Parathyroid adenoma (tissue), 2 donors: ENCODE data around the gene SFTPA2.
"Not testable (repeated sequence)": the region's sequence is repeated elsewhere in the genome, so short reads cannot be mapped to it uniquely, and the experiment has no call there.

Source experiments
- H2AFZ ChIP-seq: fragments of 300-600 bp; sonication (generic); one replicate; pipeline ENCODE4 v1.7.0; 2017; ENCODE audit warnings: antibody characterized with exemption, mild to moderate bottlenecking
- H3K27ac ChIP-seq: fragments of 300-600 bp; sonication (generic); one replicate; pipeline ENCODE4 v1.7.0; 2017
- H3K27me3 ChIP-seq: fragments of 300-600 bp; sonication (generic); one replicate; pipeline ENCODE4 v1.7.0; 2017; ENCODE audit warnings: low read length; ENCODE audit not compliant: control insufficient read depth, insufficient read depth
- H3K36me3 ChIP-seq: fragments of 300-600 bp; sonication (generic); one replicate; pipeline ENCODE4 v1.7.0; 2017; ENCODE audit warnings: low read length; ENCODE audit not compliant: control insufficient read depth, insufficient read depth
- H3K4me1 ChIP-seq: fragments of 300-600 bp; sonication (generic); one replicate; pipeline ENCODE4 v1.7.0; 2017; ENCODE audit warnings: control low read depth
- H3K4me2 ChIP-seq: fragments of 300-600 bp; sonication (generic); one replicate; pipeline ENCODE4 v1.7.0; 2017; ENCODE audit warnings: low read length
- H3K4me3 ChIP-seq: fragments of 300-600 bp; sonication (generic); one replicate; pipeline ENCODE4 v1.7.0; 2017; ENCODE audit warnings: low read depth, low read length
- H3K79me2 ChIP-seq: fragments of 300-600 bp; sonication (generic); one replicate; pipeline ENCODE4 v1.7.0; 2017; ENCODE audit warnings: control low read depth
- H3K9ac ChIP-seq: fragments of 300-600 bp; sonication (generic); one replicate; pipeline ENCODE4 v1.7.0; 2017; ENCODE audit warnings: mild to moderate bottlenecking
- H3K9me3 ChIP-seq: fragments of 300-600 bp; sonication (generic); one replicate; pipeline ENCODE4 v1.7.0; 2017; ENCODE audit warnings: low read length; ENCODE audit not compliant: control insufficient read depth
- TF ChIP-seq, protein P1 (sequence below): fragments of 300-600 bp; sonication (generic); IDR thresholded peaks from one replicate; pipeline ENCODE4 v1.7.0; 2017; ENCODE audit warnings: antibody characterized with exemption, mild to moderate bottlenecking
- donor health status: primary hyperparathyroidism.

The SFTPA2 gene

DNA sequence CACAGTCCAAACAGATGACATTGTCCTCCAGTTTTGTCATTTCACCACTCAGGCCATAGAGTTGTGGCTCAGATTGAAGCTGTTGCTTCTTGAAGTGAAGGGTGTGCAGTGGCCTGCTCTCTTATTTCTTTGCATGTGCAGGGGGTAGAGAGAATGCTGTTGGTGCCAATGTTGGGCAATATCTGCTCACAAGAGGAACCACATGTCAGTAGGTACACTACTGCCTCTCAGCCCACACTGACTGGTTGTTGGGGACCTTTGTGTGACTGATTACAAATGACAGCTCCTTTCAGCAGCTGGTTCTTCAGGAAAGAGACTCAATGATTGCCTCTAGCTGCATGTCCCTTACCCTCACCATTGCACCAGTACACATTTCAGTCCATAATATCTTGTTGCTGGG, 28.6 kb upstream of the SFTPA2 start:
- Histone ChIP-seq H3K9me3 (no peaks in the 10 kb centered on the region), H3K27ac (no peak overlapping the region), H3K4me2 (no peak overlapping the region), H2AFZ (no peak overlapping the region), H3K4me1 (no peaks in the 10 kb centered on the region), H3K79me2 (no peaks in the 10 kb centered on the region), H3K27me3 (no peaks in the 10 kb centered on the region), H3K9ac (no peak overlapping the region), H3K4me3 (no peak overlapping the region), H3K36me3 (no peaks in the 10 kb centered on the region)
- TF ChIP-seq, protein P1, sequence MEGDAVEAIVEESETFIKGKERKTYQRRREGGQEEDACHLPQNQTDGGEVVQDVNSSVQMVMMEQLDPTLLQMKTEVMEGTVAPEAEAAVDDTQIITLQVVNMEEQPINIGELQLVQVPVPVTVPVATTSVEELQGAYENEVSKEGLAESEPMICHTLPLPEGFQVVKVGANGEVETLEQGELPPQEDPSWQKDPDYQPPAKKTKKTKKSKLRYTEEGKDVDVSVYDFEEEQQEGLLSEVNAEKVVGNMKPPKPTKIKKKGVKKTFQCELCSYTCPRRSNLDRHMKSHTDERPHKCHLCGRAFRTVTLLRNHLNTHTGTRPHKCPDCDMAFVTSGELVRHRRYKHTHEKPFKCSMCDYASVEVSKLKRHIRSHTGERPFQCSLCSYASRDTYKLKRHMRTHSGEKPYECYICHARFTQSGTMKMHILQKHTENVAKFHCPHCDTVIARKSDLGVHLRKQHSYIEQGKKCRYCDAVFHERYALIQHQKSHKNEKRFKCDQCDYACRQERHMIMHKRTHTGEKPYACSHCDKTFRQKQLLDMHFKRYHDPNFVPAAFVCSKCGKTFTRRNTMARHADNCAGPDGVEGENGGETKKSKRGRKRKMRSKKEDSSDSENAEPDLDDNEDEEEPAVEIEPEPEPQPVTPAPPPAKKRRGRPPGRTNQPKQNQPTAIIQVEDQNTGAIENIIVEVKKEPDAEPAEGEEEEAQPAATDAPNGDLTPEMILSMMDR, result no peak

DNA sequence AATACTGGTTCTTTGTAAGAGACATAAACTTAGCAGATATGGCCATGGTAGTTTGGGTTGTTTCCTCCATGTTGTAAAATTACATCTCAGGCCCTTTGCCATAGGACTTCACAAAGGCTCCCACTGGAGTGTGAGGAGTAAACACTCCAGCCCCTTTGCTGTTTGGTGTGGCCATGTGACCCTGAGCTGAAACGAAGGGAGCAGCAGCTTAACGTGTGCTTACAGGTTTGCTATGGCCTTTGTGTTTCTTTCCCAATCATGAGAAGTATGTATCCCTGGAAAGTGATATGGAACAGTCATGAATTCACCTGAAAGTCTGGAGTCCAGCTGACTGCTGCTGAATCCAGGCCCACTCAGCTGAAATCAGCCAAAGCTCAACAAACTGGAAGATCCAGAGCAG, 26.7 kb upstream of the SFTPA2 start:
- Histone ChIP-seq H3K4me3 (no peak overlapping the region), H3K4me2 (no peak overlapping the region), H3K9me3 (no peaks in the 10 kb centered on the region), H3K9ac (no peak overlapping the region), H3K79me2 (no peaks in the 10 kb centered on the region), H3K27me3 (no peaks in the 10 kb centered on the region), H2AFZ (no peak overlapping the region), H3K36me3 (no peaks in the 10 kb centered on the region), H3K27ac (no peak overlapping the region), H3K4me1 (no peaks in the 10 kb centered on the region)
- TF ChIP-seq, protein P1, result no peak

DNA sequence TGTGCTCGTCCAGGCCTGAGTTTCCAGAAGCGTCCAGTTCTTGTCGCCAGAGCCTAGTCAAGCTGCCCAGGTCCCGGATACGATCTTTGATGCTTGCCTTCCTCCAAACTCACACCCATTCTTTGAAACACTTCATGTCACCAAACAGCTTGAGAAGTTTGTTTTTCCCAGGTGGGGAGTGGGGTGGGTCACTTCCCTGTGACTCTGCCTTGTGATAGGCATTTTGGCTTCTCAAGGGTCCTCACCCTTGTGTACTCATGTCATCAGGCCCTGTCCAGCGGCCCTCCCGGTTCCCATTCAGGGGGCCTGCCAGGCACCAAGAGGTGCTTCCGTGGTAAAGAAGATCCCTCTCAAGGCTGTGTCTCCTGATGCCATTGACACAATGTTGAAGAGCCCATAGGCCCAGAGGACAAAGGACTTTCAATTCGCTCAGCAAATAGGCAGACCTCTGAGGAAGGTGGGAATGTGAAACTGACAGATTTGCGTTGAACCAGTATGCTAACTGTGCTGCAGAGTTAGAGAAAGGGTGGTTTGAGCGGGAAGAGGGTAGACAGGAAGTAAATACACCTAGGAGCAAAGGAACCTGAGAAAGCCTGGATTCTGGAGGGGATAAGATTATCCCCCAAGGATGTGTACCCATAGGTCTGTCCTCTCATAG, 25.8 kb upstream of the SFTPA2 start:
- Histone ChIP-seq H3K9ac (no peak overlapping the region), H3K9me3 (no peaks in the 10 kb centered on the region), H3K79me2 (no peaks in the 10 kb centered on the region), H3K4me1 (no peaks in the 10 kb centered on the region), H2AFZ (no peak overlapping the region), H3K4me3 (no peak overlapping the region), H3K27ac (no peak overlapping the region), H3K27me3 (no peaks in the 10 kb centered on the region), H3K4me2 (no peak overlapping the region), H3K36me3 (no peaks in the 10 kb centered on the region)
- TF ChIP-seq, protein P1, result no peak

DNA sequence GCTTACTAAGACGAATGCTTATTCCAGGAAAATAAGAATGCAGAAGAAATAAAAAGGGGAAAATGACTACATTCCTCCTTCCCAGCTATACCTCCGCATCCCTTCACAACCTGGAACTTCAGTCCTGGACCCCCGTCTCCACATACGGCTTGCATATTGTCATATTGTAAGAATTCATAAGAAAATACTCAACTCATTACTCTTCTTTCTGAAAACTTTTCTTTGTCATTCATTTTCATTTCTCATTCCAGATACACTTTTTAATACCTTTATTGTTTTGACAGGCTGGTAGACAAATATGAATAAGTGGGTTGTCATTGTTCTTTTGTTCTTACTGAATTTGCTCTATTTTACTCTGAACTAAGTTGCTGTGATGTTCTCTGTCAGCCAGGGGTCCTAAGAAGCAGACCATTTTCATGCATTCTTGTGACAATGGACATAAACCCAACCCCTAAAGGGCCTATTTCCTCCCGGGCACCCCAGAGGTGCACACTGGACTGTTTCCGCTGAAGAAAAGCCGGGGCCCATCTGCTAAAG, 23.3 kb upstream of the SFTPA2 start:
- H3K36me3 ChIP-seq, result no peaks in the 10 kb centered on the region
- H3K9ac ChIP-seq, result no peak overlapping the region
- no peak overlapping the region for H2AFZ ChIP-seq
- no peaks in the 10 kb centered on the region for H3K4me1 ChIP-seq
- H3K9me3 ChIP-seq, result no peaks in the 10 kb centered on the region
- H3K4me3 ChIP-seq, result no peak overlapping the region
- H3K79me2 ChIP-seq, result no peaks in the 10 kb centered on the region
- TF ChIP-seq, protein P1, result no peak
- no peak overlapping the region for H3K27ac ChIP-seq
- no peak overlapping the region for H3K4me2 ChIP-seq
- no peaks in the 10 kb centered on the region for H3K27me3 ChIP-seq

DNA sequence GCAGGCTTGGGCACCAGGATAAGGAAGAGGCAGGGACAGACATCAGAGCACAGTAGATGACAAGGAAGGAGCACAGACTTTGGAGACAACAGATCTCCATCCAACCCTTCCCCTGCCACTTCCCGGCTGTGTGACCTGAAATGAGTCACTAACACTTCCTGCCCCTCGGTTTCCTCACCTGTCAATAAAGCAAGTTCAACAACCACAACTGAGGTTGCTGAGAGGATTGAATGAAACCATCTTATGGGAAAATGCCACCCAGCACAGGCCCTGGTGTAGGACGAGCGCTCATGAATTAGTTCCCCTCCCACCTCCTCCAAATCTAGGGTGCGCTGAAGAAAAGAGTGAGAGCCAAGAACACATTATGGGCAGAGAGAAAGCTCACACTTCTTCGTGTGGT, 22.7 kb upstream of the SFTPA2 start:
- H3K79me2 ChIP-seq, H3K4me1 ChIP-seq, H3K9ac ChIP-seq, H3K27me3 ChIP-seq, H3K36me3 ChIP-seq, H3K27ac ChIP-seq, H3K4me2 ChIP-seq, H3K4me3 ChIP-seq, H2AFZ ChIP-seq, H3K9me3 ChIP-seq: not testable (repeated sequence)
